ENCODE measurements around the gene SLC25A40. TPM values are rescaled to one million over a fixed set of nuclear protein-coding genes. Genes with fewer than 3 reads are reported as not detected.
"Not testable (repeated sequence)": the region's sequence is repeated elsewhere in the genome, so short reads cannot be mapped to it uniquely, and the experiment has no call there.

Gene SLC25A40
- total RNA-seq, 1 donor from 2014 or later = 16.4 TPM

DNA sequence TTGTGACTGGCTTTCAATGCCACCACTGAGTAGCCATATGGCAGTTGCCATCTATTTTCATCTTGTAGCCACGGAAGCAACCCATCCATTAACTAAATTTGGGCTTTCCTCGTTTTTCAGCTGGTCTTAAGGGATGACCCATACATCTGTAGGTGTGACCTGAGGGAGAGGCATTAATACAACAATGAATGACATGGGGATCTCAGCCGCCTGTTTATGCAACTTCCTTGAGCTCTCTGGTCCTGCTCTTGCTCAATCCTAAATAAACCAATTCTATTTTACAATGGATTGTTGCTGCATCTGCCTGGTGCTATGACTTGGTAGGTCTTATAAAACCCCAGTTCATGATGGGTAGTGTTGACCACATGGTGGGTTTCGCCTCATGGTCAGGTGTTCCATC, 36.0 kb upstream of the SLC25A40 start:
- Mint-ChIP-seq H3K9me3 (ENCODE audit: low read depth) (no peaks in the 10 kb centered on the region), H3K36me3 (ENCODE audit: low read depth) (peaks cover 3% of the 10 kb centered on the region), H3K4me1 (ENCODE audit: low read depth) (no peaks in the 10 kb centered on the region), H3K27ac (ENCODE audit: unreplicated experiment) (no peak overlapping the region), H3K4me3 (ENCODE audit: unreplicated experiment) (no peak overlapping the region), H3K27me3 (ENCODE audit: low read depth) (no peaks in the 10 kb centered on the region)
- TF ChIP-seq, protein P1, sequence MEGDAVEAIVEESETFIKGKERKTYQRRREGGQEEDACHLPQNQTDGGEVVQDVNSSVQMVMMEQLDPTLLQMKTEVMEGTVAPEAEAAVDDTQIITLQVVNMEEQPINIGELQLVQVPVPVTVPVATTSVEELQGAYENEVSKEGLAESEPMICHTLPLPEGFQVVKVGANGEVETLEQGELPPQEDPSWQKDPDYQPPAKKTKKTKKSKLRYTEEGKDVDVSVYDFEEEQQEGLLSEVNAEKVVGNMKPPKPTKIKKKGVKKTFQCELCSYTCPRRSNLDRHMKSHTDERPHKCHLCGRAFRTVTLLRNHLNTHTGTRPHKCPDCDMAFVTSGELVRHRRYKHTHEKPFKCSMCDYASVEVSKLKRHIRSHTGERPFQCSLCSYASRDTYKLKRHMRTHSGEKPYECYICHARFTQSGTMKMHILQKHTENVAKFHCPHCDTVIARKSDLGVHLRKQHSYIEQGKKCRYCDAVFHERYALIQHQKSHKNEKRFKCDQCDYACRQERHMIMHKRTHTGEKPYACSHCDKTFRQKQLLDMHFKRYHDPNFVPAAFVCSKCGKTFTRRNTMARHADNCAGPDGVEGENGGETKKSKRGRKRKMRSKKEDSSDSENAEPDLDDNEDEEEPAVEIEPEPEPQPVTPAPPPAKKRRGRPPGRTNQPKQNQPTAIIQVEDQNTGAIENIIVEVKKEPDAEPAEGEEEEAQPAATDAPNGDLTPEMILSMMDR (IDR thresholded peaks at IDR 0.05) = no peak
- no peak for DNase-seq (ENCODE audit: low spot score)

DNA sequence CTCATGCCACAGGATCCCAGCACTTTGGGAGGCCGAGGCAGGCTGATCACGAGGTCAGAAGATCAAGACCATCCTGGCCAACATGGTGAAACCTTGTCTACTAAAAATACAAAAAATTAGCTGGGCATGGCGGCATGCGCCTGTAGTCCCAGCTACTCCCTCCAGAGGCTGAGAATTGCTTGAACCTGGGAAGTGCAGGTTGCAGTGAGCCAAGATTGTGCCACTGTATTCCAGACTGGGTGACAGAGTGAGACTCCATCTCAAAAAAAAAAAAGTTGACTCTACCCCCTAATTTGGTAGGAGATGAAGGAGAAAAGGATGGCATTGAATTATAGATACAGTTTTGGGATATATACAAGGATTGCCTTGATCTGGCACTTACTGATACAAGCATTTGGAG, 32.7 kb upstream of the SLC25A40 start:
- DNase-seq (ENCODE audit: low spot score); H3K27ac Mint-ChIP-seq (ENCODE audit: unreplicated experiment); H3K36me3 Mint-ChIP-seq (ENCODE audit: low read depth); H3K27me3 Mint-ChIP-seq (ENCODE audit: low read depth); H3K4me1 Mint-ChIP-seq (ENCODE audit: low read depth); H3K4me3 Mint-ChIP-seq (ENCODE audit: unreplicated experiment); H3K9me3 Mint-ChIP-seq (ENCODE audit: low read depth): not testable (repeated sequence)

DNA sequence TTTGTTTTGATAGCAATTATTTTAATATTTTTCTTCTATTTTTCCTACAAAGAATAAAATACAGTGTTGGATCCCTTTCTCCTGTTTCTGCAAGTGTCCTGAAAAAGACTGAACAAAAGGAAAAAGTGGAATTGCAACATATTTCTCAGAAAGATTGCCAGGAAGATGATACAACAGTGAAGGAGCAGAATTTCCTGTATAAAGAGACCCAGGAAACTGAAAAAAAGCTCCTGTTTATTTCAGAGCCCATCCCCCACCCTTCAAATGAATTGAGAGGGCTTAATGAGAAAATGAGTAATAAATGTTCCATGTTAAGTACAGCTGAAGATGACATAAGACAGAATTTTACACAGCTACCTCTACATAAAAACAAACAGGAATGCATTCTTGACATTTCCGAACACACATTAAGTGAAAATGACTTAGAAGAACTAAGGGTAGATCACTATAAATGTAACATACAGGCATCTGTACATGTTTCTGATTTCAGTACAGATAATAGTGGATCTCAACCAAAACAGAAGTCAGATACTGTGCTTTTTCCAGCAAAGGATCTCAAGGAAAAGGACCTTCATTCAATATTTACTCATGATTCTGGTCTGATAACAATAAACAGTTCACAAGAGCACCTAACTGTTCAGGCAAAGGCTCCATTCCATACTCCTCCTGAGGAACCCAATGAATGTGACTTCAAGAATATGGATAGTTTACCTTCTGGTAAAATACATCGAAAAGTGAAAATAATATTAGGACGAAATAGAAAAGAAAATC, 31.2 kb upstream of the SLC25A40 start:
- not testable (repeated sequence) for H3K27ac Mint-ChIP-seq (ENCODE audit: unreplicated experiment); H3K4me1 Mint-ChIP-seq (ENCODE audit: low read depth); H3K4me3 Mint-ChIP-seq (ENCODE audit: unreplicated experiment); DNase-seq (ENCODE audit: low spot score); H3K9me3 Mint-ChIP-seq (ENCODE audit: low read depth); H3K27me3 Mint-ChIP-seq (ENCODE audit: low read depth); H3K36me3 Mint-ChIP-seq (ENCODE audit: low read depth)

DNA sequence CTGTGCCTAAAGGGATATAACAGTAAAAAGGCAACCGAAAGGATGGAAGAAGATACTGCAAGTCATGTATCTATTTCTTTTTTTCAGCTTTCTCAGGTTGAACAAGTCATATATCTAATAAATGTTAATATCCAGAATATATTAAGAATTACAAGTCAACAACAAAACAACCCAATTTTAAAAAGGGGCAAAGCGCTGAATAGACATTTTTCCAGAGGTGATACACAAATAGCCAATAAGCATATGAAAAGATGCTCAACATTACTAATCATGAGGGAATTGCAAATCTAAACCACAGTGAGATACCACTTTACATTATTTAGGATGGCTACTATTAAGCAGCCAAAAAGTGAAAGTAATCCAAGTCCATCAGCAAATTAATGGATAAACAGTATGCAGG, 23.1 kb upstream of the SLC25A40 start:
- TF ChIP-seq, protein P1 (IDR thresholded peaks at IDR 0.05) = no peak
- no peak for DNase-seq (ENCODE audit: low spot score)
- H3K9me3 Mint-ChIP-seq (ENCODE audit: low read depth) = no peaks in the 10 kb centered on the region
- H3K36me3 Mint-ChIP-seq (ENCODE audit: low read depth) = peaks cover 21% of the 10 kb centered on the region
- H3K4me3 Mint-ChIP-seq (ENCODE audit: unreplicated experiment) = no peak overlapping the region
- no peaks in the 10 kb centered on the region for H3K27me3 Mint-ChIP-seq (ENCODE audit: low read depth)
- H3K27ac Mint-ChIP-seq (ENCODE audit: unreplicated experiment) = no peak overlapping the region
- peaks cover 3% of the 10 kb centered on the region for H3K4me1 Mint-ChIP-seq (ENCODE audit: low read depth)

DNA sequence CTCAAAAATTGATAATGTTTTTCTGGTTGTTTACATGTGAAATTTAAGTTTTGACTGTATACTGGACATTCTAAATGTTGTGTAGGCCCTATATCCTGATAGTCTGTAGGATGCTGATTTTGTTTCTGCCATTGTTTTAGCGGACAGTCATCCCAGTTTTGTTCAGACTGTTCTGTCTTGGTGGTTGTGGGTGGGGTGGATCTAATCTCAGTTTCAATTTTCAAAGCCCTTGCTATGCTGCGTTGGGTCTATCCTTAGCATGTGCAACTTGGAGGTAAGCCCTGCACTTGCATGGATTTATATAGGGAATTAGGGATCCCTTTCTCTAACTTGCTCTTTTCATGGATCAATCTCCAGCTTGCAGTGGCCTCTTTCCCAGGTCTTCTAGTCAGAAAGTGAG, 19.2 kb upstream of the SLC25A40 start:
- H3K27me3 Mint-ChIP-seq (ENCODE audit: low read depth) = no peaks in the 10 kb centered on the region
- no peak overlapping the region for H3K4me3 Mint-ChIP-seq (ENCODE audit: unreplicated experiment)
- DNase-seq (ENCODE audit: low spot score) = no peak
- peaks cover 3% of the 10 kb centered on the region for H3K4me1 Mint-ChIP-seq (ENCODE audit: low read depth)
- H3K36me3 Mint-ChIP-seq (ENCODE audit: low read depth) = peaks cover 17% of the 10 kb centered on the region
- no peaks in the 10 kb centered on the region for H3K9me3 Mint-ChIP-seq (ENCODE audit: low read depth)
- TF ChIP-seq, protein P1 (IDR thresholded peaks at IDR 0.05) = no peak
- H3K27ac Mint-ChIP-seq (ENCODE audit: unreplicated experiment) = no peak overlapping the region

DNA sequence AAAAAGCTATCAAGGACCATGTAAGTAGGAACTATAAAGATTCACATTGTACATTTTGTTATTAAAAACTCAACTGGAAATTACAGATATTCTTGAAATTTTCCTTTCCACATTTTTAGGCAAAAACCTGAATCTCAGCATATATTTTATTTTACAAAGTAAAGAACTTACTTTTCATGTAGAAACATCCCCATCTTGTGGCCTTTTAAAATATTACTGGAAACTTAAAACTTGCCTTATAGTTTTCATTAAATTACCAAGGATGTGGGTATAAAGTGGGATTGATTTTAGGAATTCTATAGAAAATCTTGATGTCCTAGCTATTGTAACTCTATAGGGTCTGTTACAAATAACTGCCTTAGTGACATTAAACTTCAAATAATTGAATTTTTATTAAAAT, 10.7 kb upstream of the SLC25A40 start:
- TF ChIP-seq, protein P1 (IDR thresholded peaks at IDR 0.05) = peak; percentile 92
- Mint-ChIP-seq H3K36me3 (ENCODE audit: low read depth) (no peaks in the 10 kb centered on the region), H3K27ac (ENCODE audit: unreplicated experiment) (no peak overlapping the region), H3K9me3 (ENCODE audit: low read depth) (no peaks in the 10 kb centered on the region), H3K4me1 (ENCODE audit: low read depth) (no peaks in the 10 kb centered on the region), H3K4me3 (ENCODE audit: unreplicated experiment) (no peak overlapping the region), H3K27me3 (ENCODE audit: low read depth) (no peaks in the 10 kb centered on the region)
- no peak for DNase-seq (ENCODE audit: low spot score)
